ENCODE results near the gene RRP15. TPM values are rescaled to one million over a fixed set of nuclear protein-coding genes. Genes with fewer than 3 reads are reported as not detected.

The RRP15 gene
- total RNA-seq, 1 donor from 2014 or later, result 20.3 TPM

DNA sequence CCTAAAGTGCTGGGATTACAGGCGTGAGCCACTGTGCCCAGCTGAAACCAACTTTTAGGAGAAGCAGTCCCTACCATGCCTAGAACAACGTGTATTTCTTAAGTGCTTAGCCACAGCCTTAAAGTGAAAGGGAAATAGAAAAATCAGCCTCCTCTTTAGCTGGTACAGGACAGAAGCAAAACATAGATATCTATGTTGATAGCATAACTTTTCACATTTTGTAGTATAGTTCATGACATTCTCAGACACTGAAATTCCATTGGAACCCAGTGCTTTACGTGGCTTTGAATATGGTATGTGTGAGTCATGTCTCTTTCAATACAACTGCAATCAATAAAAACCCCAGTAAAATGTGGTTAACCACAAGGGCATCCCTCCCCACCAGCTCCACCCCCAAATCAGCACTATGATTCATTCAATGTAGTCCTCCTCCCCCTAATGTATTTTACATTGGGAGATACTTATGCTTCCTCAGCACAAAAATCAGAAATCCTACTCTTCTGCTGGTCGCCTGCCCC is 92.1 kb downstream of the RRP15 start:
- H3K4me3 Mint-ChIP-seq (ENCODE audit: unreplicated experiment), result peak overlapping the region; percentile 38
- no peaks in the 10 kb centered on the region for H3K9me3 Mint-ChIP-seq (ENCODE audit: unreplicated experiment)
- DNase-seq (ENCODE audit: extremely low spot score, unreplicated experiment), result no peak
- H3K36me3 Mint-ChIP-seq (ENCODE audit: unreplicated experiment), result peaks cover 5% of the 10 kb centered on the region
- H3K27ac Mint-ChIP-seq (ENCODE audit: unreplicated experiment), result peak overlapping the region; percentile 85
- peaks cover 86% of the 10 kb centered on the region for H3K4me1 Mint-ChIP-seq (ENCODE audit: unreplicated experiment)
- TF ChIP-seq CTCF (IDR thresholded peaks at IDR 0.05), result no peak
- H3K27me3 Mint-ChIP-seq (ENCODE audit: unreplicated experiment), result no peaks in the 10 kb centered on the region

DNA sequence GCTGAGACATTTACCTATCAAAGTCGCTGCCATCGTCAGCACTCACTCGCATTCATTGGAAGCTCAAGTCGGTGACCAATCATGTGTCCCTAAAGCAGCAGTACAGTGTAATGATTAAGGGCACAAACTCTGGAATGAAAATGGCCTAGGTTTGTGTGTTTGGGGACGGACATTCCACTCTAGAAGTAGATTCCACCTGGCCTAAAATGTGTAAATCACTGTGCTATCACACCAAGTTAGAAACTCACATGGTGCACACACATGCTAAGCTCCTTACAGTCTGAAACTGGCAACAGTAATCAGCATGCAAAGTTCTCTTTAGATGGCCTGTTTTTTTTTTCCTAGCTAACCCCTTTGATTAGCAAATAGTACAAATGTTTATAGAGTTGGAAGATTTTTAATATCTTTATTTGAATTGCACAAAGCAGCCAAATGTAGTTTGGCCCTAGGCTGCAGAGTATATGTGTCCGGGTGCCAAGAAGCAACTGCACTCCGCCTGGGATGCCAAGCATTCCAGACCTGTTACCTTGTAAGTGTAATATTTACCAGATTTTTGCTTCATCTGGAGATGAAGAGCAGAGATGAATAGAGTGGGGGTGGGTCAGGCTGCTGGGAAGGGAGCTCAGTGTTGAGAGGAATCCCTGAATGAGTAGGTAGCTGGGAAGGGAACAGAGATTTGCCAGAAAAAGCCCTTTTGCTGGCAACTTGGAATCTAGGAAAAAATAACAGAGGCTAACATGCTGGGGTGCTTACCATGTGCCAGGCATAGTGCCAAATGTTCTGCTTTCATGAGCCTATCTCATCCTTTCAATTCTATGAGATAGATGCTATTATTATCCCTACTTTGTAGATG is 95.3 kb downstream of the RRP15 start:
- Mint-ChIP-seq H3K4me1 (ENCODE audit: unreplicated experiment) (peaks cover 89% of the 10 kb centered on the region), H3K27ac (ENCODE audit: unreplicated experiment) (peak overlapping the region; percentile 83), H3K36me3 (ENCODE audit: unreplicated experiment) (peaks cover 11% of the 10 kb centered on the region), H3K27me3 (ENCODE audit: unreplicated experiment) (no peaks in the 10 kb centered on the region), H3K4me3 (ENCODE audit: unreplicated experiment) (no peak overlapping the region), H3K9me3 (ENCODE audit: unreplicated experiment) (no peaks in the 10 kb centered on the region)
- no peak for DNase-seq (ENCODE audit: extremely low spot score, unreplicated experiment)
- no peak for TF ChIP-seq CTCF (IDR thresholded peaks at IDR 0.05)

- Mint-ChIP-seq H3K4me1 (ENCODE audit: unreplicated experiment) (peaks cover 84% of the 10 kb centered on the region), H3K27me3 (ENCODE audit: unreplicated experiment) (no peaks in the 10 kb centered on the region)
Observed at GRCh38 chr1:218382261-218382660, 97.2 kb downstream of the RRP15 start.

DNA sequence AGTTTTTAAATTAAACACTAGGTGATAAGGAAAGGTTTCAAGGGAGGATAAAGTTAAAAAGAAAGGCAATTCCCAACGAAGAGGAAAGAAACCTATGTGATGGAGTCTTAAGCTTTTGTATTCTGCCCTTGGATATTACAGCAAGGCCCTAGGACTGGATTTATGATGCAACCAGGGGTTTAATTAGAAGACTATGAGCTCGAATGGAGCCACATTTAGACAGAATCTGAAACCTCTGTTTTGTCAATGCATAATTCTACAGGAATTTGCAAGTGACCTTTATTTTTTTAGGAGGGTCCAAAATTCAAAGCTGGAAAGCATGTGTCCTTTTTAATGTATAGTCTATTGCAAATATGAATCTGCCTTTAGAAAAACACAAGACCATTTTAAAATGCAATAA is 98.0 kb downstream of the RRP15 start:
- no peak for TF ChIP-seq CTCF (IDR thresholded peaks at IDR 0.05)
- Mint-ChIP-seq H3K27ac (ENCODE audit: unreplicated experiment) (peak overlapping the region; percentile 62), H3K36me3 (ENCODE audit: unreplicated experiment) (peaks cover 12% of the 10 kb centered on the region), H3K4me3 (ENCODE audit: unreplicated experiment) (no peak overlapping the region), H3K4me1 (ENCODE audit: unreplicated experiment) (peaks cover 77% of the 10 kb centered on the region), H3K9me3 (ENCODE audit: unreplicated experiment) (no peaks in the 10 kb centered on the region), H3K27me3 (ENCODE audit: unreplicated experiment) (no peaks in the 10 kb centered on the region)
- DNase-seq (ENCODE audit: extremely low spot score, unreplicated experiment), result no peak

More at GRCh38 chr1:218382261-218382660, 97.2 kb downstream of the RRP15 start:
- Mint-ChIP-seq H3K4me3 (ENCODE audit: unreplicated experiment) (no peak overlapping the region), H3K36me3 (ENCODE audit: unreplicated experiment) (peaks cover 12% of the 10 kb centered on the region), H3K9me3 (ENCODE audit: unreplicated experiment) (no peaks in the 10 kb centered on the region), H3K27ac (ENCODE audit: unreplicated experiment) (peak overlapping the region; percentile 62)
- TF ChIP-seq CTCF (IDR thresholded peaks at IDR 0.05), result no peak
- DNase-seq (ENCODE audit: extremely low spot score, unreplicated experiment), result no peak

- H3K27me3 Mint-ChIP-seq (ENCODE audit: unreplicated experiment), result no peaks in the 10 kb centered on the region
- DNase-seq (ENCODE audit: extremely low spot score, unreplicated experiment), result no peak
- peaks cover 13% of the 10 kb centered on the region for H3K36me3 Mint-ChIP-seq (ENCODE audit: unreplicated experiment)
- TF ChIP-seq CTCF (IDR thresholded peaks at IDR 0.05), result no peak
- peaks cover 76% of the 10 kb centered on the region for H3K4me1 Mint-ChIP-seq (ENCODE audit: unreplicated experiment)
- H3K27ac Mint-ChIP-seq (ENCODE audit: unreplicated experiment), result peak overlapping the region; percentile 52
- H3K4me3 Mint-ChIP-seq (ENCODE audit: unreplicated experiment), result no peak overlapping the region
- no peaks in the 10 kb centered on the region for H3K9me3 Mint-ChIP-seq (ENCODE audit: unreplicated experiment)
Observed at GRCh38 chr1:218383681-218384080, 98.6 kb downstream of the RRP15 start.
